ENCODE measurements around the gene STK25. TPM values are rescaled to one million over a fixed set of nuclear protein-coding genes. Genes with fewer than 3 reads are reported as not detected.

Gene STK25
- total RNA-seq, 1 experiment from 2014 or later = 171 TPM

DNA sequence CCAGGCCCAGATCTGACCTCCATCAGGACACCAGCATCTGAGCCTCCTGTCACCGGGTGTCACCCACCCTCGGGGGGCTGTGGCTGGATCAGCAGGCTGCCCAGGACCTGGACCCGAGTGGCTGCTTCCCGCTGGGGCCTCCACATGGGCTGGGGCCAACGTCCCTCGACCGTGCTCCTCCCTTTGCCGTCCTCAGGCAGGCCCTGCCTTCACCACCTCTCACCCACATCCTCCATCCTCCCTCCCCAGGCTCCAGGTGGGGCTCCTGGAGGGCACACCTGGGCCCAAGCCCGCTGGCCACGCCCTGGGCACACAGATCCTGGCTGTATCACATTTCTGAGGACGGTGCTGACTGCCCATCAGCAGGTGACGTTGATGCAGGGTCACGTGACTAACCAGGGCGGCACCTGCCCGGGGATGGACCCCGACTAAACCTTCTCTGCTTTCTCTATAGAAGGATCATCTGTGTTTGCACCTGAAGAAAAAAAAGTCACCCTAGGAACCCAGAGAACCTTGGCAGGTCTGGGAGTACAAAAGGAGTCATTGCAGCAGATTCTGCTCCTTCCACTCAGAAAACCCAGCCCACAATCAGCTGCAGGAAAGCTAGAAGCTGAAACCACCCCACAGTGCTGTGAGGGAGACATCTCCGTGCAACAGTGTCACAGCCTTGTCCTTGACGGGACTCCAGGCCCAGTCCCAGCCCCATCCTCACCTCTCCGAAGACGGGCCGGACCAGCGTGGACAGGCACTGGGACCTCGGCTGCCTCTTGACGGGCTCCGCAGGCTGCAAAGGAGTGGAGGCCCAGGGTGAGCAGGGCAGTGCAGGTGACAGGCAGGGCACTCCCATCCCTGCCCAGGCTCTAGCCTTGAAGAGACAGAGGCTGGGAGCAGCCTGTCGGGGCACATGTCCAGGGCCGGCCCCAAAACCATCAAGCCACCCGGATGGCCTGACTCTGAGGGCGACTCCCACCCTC is 11.2 kb downstream of the STK25 start:
- Histone ChIP-seq H3K27me3 (replicated peaks; ENCODE audit: insufficient read depth, low read depth, low read length, poor library complexity) (no peaks in the 10 kb centered on the region), H3K27ac (ENCODE audit: low read depth, low read length, poor library complexity, severe bottlenecking) (no peak overlapping the region), H3K4me1 (ENCODE audit: insufficient read depth, low read length, poor library complexity, severe bottlenecking) (peaks cover 19% of the 10 kb centered on the region), H3K36me3 (ENCODE audit: insufficient read depth, low read length, poor library complexity, severe bottlenecking) (peaks cover 68% of the 10 kb centered on the region), H3K4me3 (ENCODE audit: low read depth, low read length, poor library complexity, severe bottlenecking) (no peak overlapping the region), H3K9me3 (ENCODE audit: low read depth, low read length, poor library complexity, severe bottlenecking) (no peaks in the 10 kb centered on the region)
- DNase-seq (ENCODE audit: low spot score) = no peak
- TF ChIP-seq, protein P1, sequence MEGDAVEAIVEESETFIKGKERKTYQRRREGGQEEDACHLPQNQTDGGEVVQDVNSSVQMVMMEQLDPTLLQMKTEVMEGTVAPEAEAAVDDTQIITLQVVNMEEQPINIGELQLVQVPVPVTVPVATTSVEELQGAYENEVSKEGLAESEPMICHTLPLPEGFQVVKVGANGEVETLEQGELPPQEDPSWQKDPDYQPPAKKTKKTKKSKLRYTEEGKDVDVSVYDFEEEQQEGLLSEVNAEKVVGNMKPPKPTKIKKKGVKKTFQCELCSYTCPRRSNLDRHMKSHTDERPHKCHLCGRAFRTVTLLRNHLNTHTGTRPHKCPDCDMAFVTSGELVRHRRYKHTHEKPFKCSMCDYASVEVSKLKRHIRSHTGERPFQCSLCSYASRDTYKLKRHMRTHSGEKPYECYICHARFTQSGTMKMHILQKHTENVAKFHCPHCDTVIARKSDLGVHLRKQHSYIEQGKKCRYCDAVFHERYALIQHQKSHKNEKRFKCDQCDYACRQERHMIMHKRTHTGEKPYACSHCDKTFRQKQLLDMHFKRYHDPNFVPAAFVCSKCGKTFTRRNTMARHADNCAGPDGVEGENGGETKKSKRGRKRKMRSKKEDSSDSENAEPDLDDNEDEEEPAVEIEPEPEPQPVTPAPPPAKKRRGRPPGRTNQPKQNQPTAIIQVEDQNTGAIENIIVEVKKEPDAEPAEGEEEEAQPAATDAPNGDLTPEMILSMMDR (conservative IDR thresholded peaks at IDR 0.05; ENCODE audit: low read depth, low read length) = no peak
- TF ChIP-seq EZH2 (IDR thresholded peaks at IDR 0.05; ENCODE audit: borderline replicate concordance, low read depth, low read length, poor library complexity, severe bottlenecking) = no peak
- CTCF ChIA-PET = no interaction called here
- POLR2A ChIA-PET (ENCODE audit: low non-redundant PET) = no interaction called here
- no TSS peak for BruUV-seq (replicated peaks)
- intact Hi-C loops (cut with micrococcal nuclease; ENCODE audit: unreplicated experiment) = no loop called here

DNA sequence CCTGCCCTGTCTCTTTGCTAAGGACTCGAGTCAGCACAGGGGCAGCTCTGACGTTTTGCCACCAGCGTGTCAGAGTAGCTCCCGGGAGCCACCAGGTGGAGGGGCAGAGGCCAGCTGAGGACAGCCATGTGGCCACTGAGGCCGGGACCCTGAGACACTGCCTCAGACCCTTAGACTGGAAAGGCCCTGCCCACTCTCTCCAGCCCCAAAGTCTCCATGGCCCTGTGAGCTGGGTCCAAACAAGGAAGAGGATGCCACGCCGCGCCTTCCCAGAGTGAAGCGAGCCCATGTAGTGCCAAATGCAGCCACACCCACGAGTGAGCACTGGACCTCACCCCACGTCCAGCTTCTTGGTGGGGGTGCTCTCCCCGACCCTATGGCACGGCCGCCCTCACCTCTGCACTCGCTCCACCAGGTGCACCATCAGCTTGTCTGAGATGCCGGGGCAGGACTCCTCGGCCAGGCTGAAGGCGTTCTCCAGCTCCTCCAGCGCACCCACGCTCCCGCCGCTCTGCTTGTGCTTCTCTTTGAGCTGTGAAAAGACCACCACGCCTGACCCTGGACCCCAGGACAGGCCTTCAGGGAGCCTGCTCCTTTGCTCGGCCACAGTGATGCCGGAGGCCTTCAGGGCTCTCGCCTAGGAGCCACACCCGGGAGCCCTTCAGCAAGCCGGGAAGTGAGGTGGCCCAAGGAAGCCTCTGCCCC is 12.2 kb downstream of the STK25 start:
- peaks cover 65% of the 10 kb centered on the region for H3K36me3 ChIP-seq (ENCODE audit: insufficient read depth, low read length, poor library complexity, severe bottlenecking)
- intact Hi-C loops (cut with micrococcal nuclease; ENCODE audit: unreplicated experiment) = no loop called here
- TF ChIP-seq EZH2 (IDR thresholded peaks at IDR 0.05; ENCODE audit: borderline replicate concordance, low read depth, low read length, poor library complexity, severe bottlenecking) = no peak
- TF ChIP-seq, protein P1 (conservative IDR thresholded peaks at IDR 0.05; ENCODE audit: low read depth, low read length) = no peak
- no peak for DNase-seq (ENCODE audit: low spot score)
- H3K4me1 ChIP-seq (ENCODE audit: insufficient read depth, low read length, poor library complexity, severe bottlenecking) = peaks cover 19% of the 10 kb centered on the region
- no peaks in the 10 kb centered on the region for H3K27me3 ChIP-seq (replicated peaks; ENCODE audit: insufficient read depth, low read depth, low read length, poor library complexity)
- H3K4me3 ChIP-seq (ENCODE audit: low read depth, low read length, poor library complexity, severe bottlenecking) = no peak overlapping the region
- H3K27ac ChIP-seq (ENCODE audit: low read depth, low read length, poor library complexity, severe bottlenecking) = no peak overlapping the region
- ChIA-PET POLR2A (ENCODE audit: low non-redundant PET) (no interaction called here), CTCF (no interaction called here)
- no TSS peak for BruUV-seq (replicated peaks)
- H3K9me3 ChIP-seq (ENCODE audit: low read depth, low read length, poor library complexity, severe bottlenecking) = no peaks in the 10 kb centered on the region

DNA sequence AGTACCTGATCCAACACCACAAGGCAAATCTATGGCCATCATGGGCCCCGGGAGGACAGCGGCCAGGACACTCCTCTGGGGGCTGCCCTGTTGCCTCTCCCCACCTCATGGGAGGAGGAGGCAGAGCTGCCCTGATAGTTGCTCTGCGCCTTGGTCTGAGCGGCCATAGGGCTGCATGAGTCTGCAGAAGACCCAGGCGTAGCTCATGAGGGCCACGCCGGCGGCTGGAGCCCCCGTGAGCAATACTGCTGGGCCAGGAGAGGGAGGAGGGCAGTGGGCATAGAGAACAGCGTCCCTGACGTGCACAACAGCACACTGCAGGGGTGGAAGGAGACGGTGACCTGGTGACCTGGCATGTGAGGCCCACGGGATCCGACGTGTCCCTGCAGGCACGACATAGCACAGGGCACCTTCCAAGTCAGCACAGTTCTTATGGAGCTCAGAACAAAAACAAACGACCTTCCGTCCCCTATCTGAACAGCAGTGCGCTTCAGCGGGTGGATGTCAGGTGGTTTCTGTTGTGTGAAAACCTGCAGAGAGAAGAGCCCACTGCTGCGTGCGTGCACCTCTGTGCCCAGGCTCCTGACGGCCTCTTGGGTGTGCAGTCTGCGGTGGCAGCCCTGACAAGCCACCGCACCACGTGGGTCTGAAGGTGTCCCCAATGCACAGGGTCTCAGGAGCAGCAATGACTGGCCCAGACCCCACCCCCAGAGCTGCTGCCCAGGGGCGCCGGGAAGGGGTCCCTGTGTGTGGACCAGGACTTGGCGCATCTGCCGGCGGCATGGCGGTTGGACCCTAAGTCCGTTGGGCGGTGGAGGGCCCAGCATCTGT is 13.0 kb downstream of the STK25 start:
- Histone ChIP-seq H3K27ac (ENCODE audit: low read depth, low read length, poor library complexity, severe bottlenecking) (no peak overlapping the region), H3K36me3 (ENCODE audit: insufficient read depth, low read length, poor library complexity, severe bottlenecking) (peaks cover 60% of the 10 kb centered on the region), H3K4me3 (ENCODE audit: low read depth, low read length, poor library complexity, severe bottlenecking) (no peak overlapping the region), H3K4me1 (ENCODE audit: insufficient read depth, low read length, poor library complexity, severe bottlenecking) (peaks cover 12% of the 10 kb centered on the region), H3K9me3 (ENCODE audit: low read depth, low read length, poor library complexity, severe bottlenecking) (no peaks in the 10 kb centered on the region), H3K27me3 (replicated peaks; ENCODE audit: insufficient read depth, low read depth, low read length, poor library complexity) (no peaks in the 10 kb centered on the region)
- intact Hi-C loops (cut with micrococcal nuclease; ENCODE audit: unreplicated experiment) = no loop called here
- ChIA-PET POLR2A (ENCODE audit: low non-redundant PET) (no interaction called here), CTCF (no interaction called here)
- TF ChIP-seq EZH2 (IDR thresholded peaks at IDR 0.05; ENCODE audit: borderline replicate concordance, low read depth, low read length, poor library complexity, severe bottlenecking) = no peak
- TF ChIP-seq, protein P1 (conservative IDR thresholded peaks at IDR 0.05; ENCODE audit: low read depth, low read length) = no peak
- no TSS peak for BruUV-seq (replicated peaks)
- no peak for DNase-seq (ENCODE audit: low spot score)

Data from A673 (cell line).